Naive thymus-derived CD4-positive, alpha-beta T cell (primary cell): ENCODE results near the gene MYCN. TPM values are rescaled to one million over a fixed set of nuclear protein-coding genes. Genes with fewer than 3 reads are reported as not detected.

Experiments
- ATAC-seq: fragments of 150-1000 bp; cut with Tn5 transposase; 2 replicates; pipeline ENCODE4 v1.10.0; 2021; ENCODE audit warnings: mild to moderate bottlenecking, moderate library complexity
- CTCF ChIA-PET: fragments of 350-600 bp; sonication (Branson Sonifier 250); formaldehyde crosslinking; loops from one replicate; lab custom pipeline; 2021; ENCODE audit warnings: antibody characterized with exemption; lab: Charles Lee
- POLR2A ChIA-PET: fragments of 350-600 bp; sonication (Branson Sonifier 250); formaldehyde crosslinking; loops from one replicate; lab custom pipeline; 2021; ENCODE audit warnings: antibody characterized with exemption, inconsistent platforms; lab: Charles Lee
- DNase-seq, 9 donors: peaks; one replicate each; pipeline versions ENCODE4 v3.0.0 to v3.0.0-alpha.2; 2020 to 2022; ENCODE audit warnings: mixed read lengths in 1 of 9
- H3K27ac ChIP-seq: one replicate; pipeline ENCODE4 v1.7.0; 2013; ENCODE audit warnings: mild to moderate bottlenecking, low read depth, low read length, moderate library complexity
- H3K27me3 ChIP-seq, 2 donors: one replicate each; pipeline ENCODE4 v1.7.0; 2013; ENCODE audit warnings: low read length in 2 of 2, mild to moderate bottlenecking in 2 of 2, moderate library complexity in 2 of 2; ENCODE audit not compliant: control insufficient read depth in 2 of 2, insufficient read depth in 2 of 2
- H3K36me3 ChIP-seq, 3 experiments: 1 replicate in 2 of 3; 2 replicates in 1 of 3; pipeline ENCODE4 v1.7.0; 2013; ENCODE audit warnings: low read length in 3 of 3, mild to moderate bottlenecking in 3 of 3, moderate library complexity in 1 of 3; ENCODE audit not compliant: insufficient read depth in 3 of 3, control insufficient read depth in 2 of 3
- H3K4me1 ChIP-seq, 2 donors: one replicate each; pipeline ENCODE4 v1.7.0; 2013; ENCODE audit warnings: low read length in 2 of 2, mild to moderate bottlenecking in 2 of 2, moderate library complexity in 1 of 2; ENCODE audit not compliant: control insufficient read depth in 2 of 2, insufficient read depth in 2 of 2
- H3K4me3 ChIP-seq: 2 replicates; pipeline ENCODE4 v1.7.0; 2013; ENCODE audit warnings: mild to moderate bottlenecking, low read length
- H3K9me3 ChIP-seq, 3 experiments: 1 replicate in 2 of 3; 2 replicates in 1 of 3; pipeline ENCODE4 v1.7.0; 2013; ENCODE audit warnings: low read length in 3 of 3; ENCODE audit not compliant: control insufficient read depth in 2 of 3
- H3K27ac Mint-ChIP-seq, 9 donors: one replicate each; pipeline ENCODE4 v1.8.0; 2020 to 2022; ENCODE audit warnings: mixed read lengths in 9 of 9, mild to moderate bottlenecking in 8 of 9, moderate library complexity in 5 of 9, inconsistent platforms in 2 of 9
- H3K27me3 Mint-ChIP-seq, 5 donors: one replicate each; pipeline ENCODE4 v1.8.0; 2021 to 2022; ENCODE audit warnings: mixed read lengths in 5 of 5, mild to moderate bottlenecking in 1 of 5
- H3K36me3 Mint-ChIP-seq, 5 donors: one replicate each; pipeline ENCODE4 v1.8.0; 2020 to 2022; ENCODE audit warnings: mixed read lengths in 5 of 5, mild to moderate bottlenecking in 3 of 5, inconsistent platforms in 1 of 5
- H3K4me1 Mint-ChIP-seq, 7 donors: one replicate each; pipeline ENCODE4 v1.8.0; 2020 to 2022; ENCODE audit warnings: mixed read lengths in 7 of 7, mild to moderate bottlenecking in 3 of 7, inconsistent platforms in 1 of 7
- H3K4me3 Mint-ChIP-seq, 10 donors: one replicate each; pipeline ENCODE4 v1.8.0; 2020 to 2022; ENCODE audit warnings: mild to moderate bottlenecking in 10 of 10, mixed read lengths in 10 of 10, moderate library complexity in 6 of 10, inconsistent platforms in 2 of 10
- H3K9me3 Mint-ChIP-seq, 11 donors: one replicate each; pipeline ENCODE4 v1.8.0; 2020 to 2022; ENCODE audit warnings: mixed read lengths in 11 of 11, mild to moderate bottlenecking in 4 of 11, inconsistent platforms in 1 of 11, moderate library complexity in 1 of 11
- intact Hi-C, 2 donors: fragments of 100-400 bp; cut with micrococcal nuclease; formaldehyde crosslinking; loops; one replicate each; pipeline ENCODE4 v1.15.1; 2023
- polyA plus RNA-seq, 2 donors: library from polyadenylated mRNA; unstranded; fragments of 300-500 nt; fragmentation: Illumina TruSeq; gene quantifications; one replicate each; pipeline ENCODE4 v1.2.3, GENCODE V29; 2021
- total RNA-seq, 6 experiments: library from RNA in 5 of 6; stranded (reverse) in 5 of 6; gene quantifications; 1 replicate in 5 of 6; 2 replicates in 1 of 6; pipeline ENCODE4 v1.2.3 and lab custom pipeline; 2021 to 2026

Gene MYCN
- total and polyA plus RNA-seq, 7 experiments from 2014 or later, result 0.21 to 2.3 (median 0.47) TPM; not detected in 3

- H3K4me1 Mint-ChIP-seq, result peaks cover 1 to 26% (median 23%) of the 10 kb centered on the region in 7 donors
- H3K36me3 Mint-ChIP-seq, result no peaks in the 10 kb centered on the region
- peaks cover 0 to 2% (median 0%) of the 10 kb centered on the region in 11 donors for H3K9me3 Mint-ChIP-seq
- ChIA-PET CTCF (interaction anchor here (0.6 kb wide), 1 partner anchor 31 kb away, joined by 3 read pairs; no protein-coding TSS in a partner anchor), POLR2A (no interaction called here)
- no peak for ATAC-seq
- intact Hi-C loops, result no loop called here
- Histone ChIP-seq H3K4me3 (no peak overlapping the region), H3K27me3 (peaks cover 0 to under 1% of the 10 kb centered on the region in 2 donors), H3K9me3 (no peaks in the 10 kb centered on the region), H3K4me1 (peaks cover 0 to 12% of the 10 kb centered on the region in 2 donors), H3K27ac (no peak overlapping the region), H3K36me3 (no peaks in the 10 kb centered on the region)
- no peak overlapping the region for H3K27ac Mint-ChIP-seq
- DNase-seq, result no peak
- H3K27me3 Mint-ChIP-seq, result peaks cover 9 to 37% (median 20%) of the 10 kb centered on the region in 5 donors
- no peak overlapping the region for H3K4me3 Mint-ChIP-seq
These were observed 5.8 kb downstream of the MYCN start for GRCh38 chr2:15945909-15946705.

- no peak overlapping the region for H3K4me3 ChIP-seq
- H3K27ac ChIP-seq, result no peak overlapping the region
- POLR2A ChIA-PET, result no interaction called here
- no peak for ATAC-seq
- CTCF ChIA-PET, result no interaction called here
- Mint-ChIP-seq H3K36me3 (no peaks in the 10 kb centered on the region), H3K9me3 (peaks cover 0 to 2% (median 0%) of the 10 kb centered on the region in 11 donors), H3K4me3 (no peak overlapping the region), H3K4me1 (peaks cover 0 to 22% (median 19%) of the 10 kb centered on the region in 7 donors), H3K27ac (no peak overlapping the region), H3K27me3 (peaks cover 8 to 30% (median 16%) of the 10 kb centered on the region in 5 donors)
- H3K36me3 ChIP-seq, result no peaks in the 10 kb centered on the region
- DNase-seq, result no peak
- no peaks in the 10 kb centered on the region for H3K9me3 ChIP-seq
- peaks cover 0 to 9% of the 10 kb centered on the region in 2 donors for H3K4me1 ChIP-seq
- intact Hi-C loops, result no loop called here
- no peaks in the 10 kb centered on the region for H3K27me3 ChIP-seq
These were observed 6.6 kb downstream of the MYCN start for GRCh38 chr2:15946983-15947382.

- H3K4me3 Mint-ChIP-seq, result no peak overlapping the region
- H3K4me1 Mint-ChIP-seq, result peaks cover 0 to 22% (median 19%) of the 10 kb centered on the region in 7 donors
- no peaks in the 10 kb centered on the region for H3K36me3 Mint-ChIP-seq
- peaks cover 8 to 29% (median 16%) of the 10 kb centered on the region in 5 donors for H3K27me3 Mint-ChIP-seq
- Histone ChIP-seq H3K27me3 (no peaks in the 10 kb centered on the region), H3K36me3 (no peaks in the 10 kb centered on the region), H3K27ac (no peak overlapping the region), H3K4me1 (peaks cover 0 to 9% of the 10 kb centered on the region in 2 donors), H3K4me3 (no peak overlapping the region), H3K9me3 (no peaks in the 10 kb centered on the region)
- peaks cover 0 to 2% (median 0%) of the 10 kb centered on the region in 11 donors for H3K9me3 Mint-ChIP-seq
- intact Hi-C loops, result no loop called here
- POLR2A ChIA-PET, result no interaction called here
- ATAC-seq (no peak), DNase-seq (no peak)
- H3K27ac Mint-ChIP-seq, result no peak overlapping the region
- CTCF ChIA-PET, result no interaction called here
These were observed 7.1 kb downstream of the MYCN start for GRCh38 chr2:15947431-15947830.

- ATAC-seq (no peak), DNase-seq (no peak)
- Mint-ChIP-seq H3K9me3 (peaks cover 0 to 2% (median 0%) of the 10 kb centered on the region in 11 donors), H3K4me3 (no peak overlapping the region), H3K27ac (no peak overlapping the region), H3K4me1 (peaks cover 0 to 13% (median 9%) of the 10 kb centered on the region in 7 donors), H3K36me3 (no peaks in the 10 kb centered on the region), H3K27me3 (peaks cover 4 to 19% (median 7%) of the 10 kb centered on the region in 5 donors)
- Histone ChIP-seq H3K4me3 (no peak overlapping the region), H3K4me1 (peaks cover 0 to 1% of the 10 kb centered on the region in 2 donors), H3K27me3 (no peaks in the 10 kb centered on the region), H3K9me3 (no peaks in the 10 kb centered on the region), H3K36me3 (no peaks in the 10 kb centered on the region), H3K27ac (no peak overlapping the region)
- intact Hi-C loops, result no loop called here
- ChIA-PET CTCF (no interaction called here), POLR2A (no interaction called here)
These were observed 8.3 kb downstream of the MYCN start for GRCh38 chr2:15948704-15948957.

GRCh38 chr2:15949126-15949525 lies 8.8 kb downstream of the MYCN start:
- DNase-seq, result no peak
- ChIA-PET POLR2A (no interaction called here), CTCF (no interaction called here)
- Histone ChIP-seq H3K9me3 (no peaks in the 10 kb centered on the region), H3K4me1 (no peaks in the 10 kb centered on the region), H3K27ac (no peak overlapping the region), H3K36me3 (no peaks in the 10 kb centered on the region), H3K27me3 (no peaks in the 10 kb centered on the region), H3K4me3 (no peak overlapping the region)
- no peak for ATAC-seq
- Mint-ChIP-seq H3K4me3 (no peak overlapping the region), H3K27me3 (peaks cover 0 to 14% (median 5%) of the 10 kb centered on the region in 5 donors), H3K9me3 (peaks cover 0 to 2% (median 0%) of the 10 kb centered on the region in 11 donors), H3K27ac (no peak overlapping the region), H3K36me3 (no peaks in the 10 kb centered on the region), H3K4me1 (peaks cover 0 to 9% (median 4%) of the 10 kb centered on the region in 7 donors)
- intact Hi-C loops, result no loop called here

DNA sequence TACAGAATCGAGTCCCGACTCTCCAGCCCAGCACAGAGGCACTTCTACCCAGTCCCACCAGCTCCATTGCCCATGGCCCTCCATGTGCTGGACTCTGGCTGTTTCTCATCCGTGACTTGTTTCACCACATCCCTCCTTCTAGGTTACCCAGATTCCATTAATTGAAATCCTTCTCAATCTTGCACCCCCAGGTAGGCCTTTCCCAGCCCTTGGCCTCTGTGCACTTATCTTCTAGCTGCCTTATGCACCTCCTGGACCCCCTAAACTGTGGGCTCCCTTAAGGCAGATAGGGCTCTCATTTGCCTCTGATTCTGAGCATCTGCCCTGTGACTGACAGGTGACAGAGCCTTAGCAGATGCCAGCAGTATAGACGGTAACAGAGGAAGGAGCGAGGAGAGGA lies 9.2 kb downstream of the MYCN start:
- intact Hi-C loops, result no loop called here
- ChIA-PET CTCF (no interaction called here), POLR2A (no interaction called here)
- Mint-ChIP-seq H3K27me3 (peaks cover 0 to 9% (median 4%) of the 10 kb centered on the region in 5 donors), H3K9me3 (peaks cover 0 to 2% (median 0%) of the 10 kb centered on the region in 11 donors), H3K4me3 (no peak overlapping the region), H3K4me1 (peaks cover 0 to 5% (median 0%) of the 10 kb centered on the region in 7 donors), H3K27ac (no peak overlapping the region), H3K36me3 (no peaks in the 10 kb centered on the region)
- no peak overlapping the region for H3K4me3 ChIP-seq
- H3K27ac ChIP-seq, result no peak overlapping the region
- no peaks in the 10 kb centered on the region for H3K27me3 ChIP-seq
- H3K36me3 ChIP-seq, result no peaks in the 10 kb centered on the region
- DNase-seq (no peak), ATAC-seq (no peak)
- H3K4me1 ChIP-seq, result no peaks in the 10 kb centered on the region
- H3K9me3 ChIP-seq, result no peaks in the 10 kb centered on the region
